B cell (primary cell): Measurements from ENCODE around the gene ARHGAP18. TPM values are rescaled to one million over a fixed set of nuclear protein-coding genes. Genes with fewer than 3 reads are reported as not detected.

Experiments used
- ATAC-seq: fragments of 200-7000 bp; cut with Tn5 transposase; one replicate; pipeline ENCODE4 v1.10.0; 2021; ENCODE audit warnings: low read depth, mild to moderate bottlenecking, moderate number of reproducible peaks, moderate library complexity
- CTCF ChIA-PET: fragments of 350-600 bp; sonication (Branson Sonifier 250); formaldehyde crosslinking; loops from one replicate; lab custom pipeline; 2021; ENCODE audit warnings: antibody characterized with exemption, inconsistent platforms; lab: Charles Lee
- POLR2A ChIA-PET: fragments of 350-600 bp; sonication (Branson Sonifier 250); formaldehyde crosslinking; loops from one replicate; lab custom pipeline; 2021; ENCODE audit warnings: antibody characterized with exemption; lab: Charles Lee
- DNase-seq: peaks from one replicate; pipeline ENCODE4 v3.0.0; 2013
- H2AFZ ChIP-seq: 2 replicates; pipeline ENCODE4 v1.6.1; 2012; ENCODE audit warnings: mild to moderate bottlenecking, low read depth, low read length; ENCODE audit not compliant: insufficient read depth, poor library complexity, severe bottlenecking
- H3K27ac ChIP-seq, 2 donors: 1 replicate in 1 of 2; 2 replicates in 1 of 2; pipeline ENCODE4 v1.5.1; 2012 to 2013; ENCODE audit warnings: low read length in 2 of 2, mild to moderate bottlenecking in 2 of 2, moderate library complexity in 1 of 2
- H3K27me3 ChIP-seq, 4 experiments: fragments of 200-600 bp in 1 of 4; sonication (generic) in 1 of 4; replicated peaks in 1 of 4; 1 replicate in 2 of 4; 2 replicates in 2 of 4; pipeline versions ENCODE4 v1.6.1 to v1.7.0; 2013 to 2016; ENCODE audit warnings: low read length in 3 of 4, mild to moderate bottlenecking in 2 of 4, mixed read lengths in 1 of 4, moderate library complexity in 1 of 4; ENCODE audit not compliant: insufficient read depth in 4 of 4, control insufficient read depth in 3 of 4; ENCODE audit errors: control extremely low read depth in 1 of 4
- H3K36me3 ChIP-seq, 2 experiments: replicated peaks in 1 of 2; 1 replicate in 1 of 2; 2 replicates in 1 of 2; pipeline versions ENCODE4 v1.6.1 to v1.7.1; 2013; ENCODE audit warnings: low read length in 1 of 2; ENCODE audit not compliant: insufficient read depth in 2 of 2, control insufficient read depth in 1 of 2; ENCODE audit errors: control extremely low read depth in 1 of 2, extremely low read depth in 1 of 2
- H3K4me1 ChIP-seq, 2 donors: fragments of 200-600 bp in 1 of 2; sonication (generic) in 1 of 2; 1 replicate in 1 of 2; 2 replicates in 1 of 2; pipeline versions ENCODE4 v1.5.1 to v1.6.1; 2013 to 2017; ENCODE audit warnings: low read length in 2 of 2; ENCODE audit not compliant: control insufficient read depth in 2 of 2, insufficient read depth in 2 of 2
- H3K4me2 ChIP-seq: replicated peaks from 2 replicates; pipeline ENCODE3; 2012; ENCODE audit warnings: mild to moderate bottlenecking, low read depth, low read length; ENCODE audit not compliant: poor library complexity, severe bottlenecking
- H3K4me3 ChIP-seq, 5 experiments: fragments of 200-600 bp in 1 of 5; sonication (generic) in 1 of 5; 1 replicate in 3 of 5; 2 replicates in 2 of 5; pipeline versions ENCODE4 v1.5.1 to v1.7.0; 2011 to 2016; ENCODE audit warnings: low read length in 4 of 5, mild to moderate bottlenecking in 4 of 5, low read depth in 2 of 5, control low read depth in 1 of 5, moderate library complexity in 1 of 5; ENCODE audit not compliant: insufficient read depth in 1 of 5; ENCODE audit errors: control extremely low read depth in 1 of 5, extremely low read depth in 1 of 5
- H3K79me2 ChIP-seq: fragments of 200-600 bp; sonication (generic); one replicate; pipeline ENCODE4 v1.6.0; 2016; ENCODE audit warnings: low read length; ENCODE audit not compliant: control insufficient read depth, insufficient read depth
- H3K9ac ChIP-seq: fragments of 200-600 bp; sonication (generic); 2 replicates; pipeline ENCODE4 v1.6.1; 2017; ENCODE audit warnings: mild to moderate bottlenecking, low read length, moderate library complexity
- H3K9me3 ChIP-seq, 3 donors: one replicate each; pipeline versions ENCODE4 v1.6.1 to v1.7.1; 2013; ENCODE audit warnings: low read length in 2 of 3; ENCODE audit not compliant: control insufficient read depth in 2 of 3, insufficient read depth in 1 of 3; ENCODE audit errors: control extremely low read depth in 1 of 3
- H4K20me1 ChIP-seq: 2 replicates; pipeline ENCODE4 v1.6.0; 2012; ENCODE audit warnings: mild to moderate bottlenecking, low read length; ENCODE audit not compliant: insufficient read depth, control insufficient read depth, poor library complexity, severe bottlenecking
- H3K27ac Mint-ChIP-seq: one replicate; pipeline ENCODE4 v1.8.0; 2021; ENCODE audit warnings: mixed read lengths
- H3K27me3 Mint-ChIP-seq: one replicate; pipeline ENCODE4 v1.8.0; 2021; ENCODE audit warnings: mixed read lengths
- H3K4me1 Mint-ChIP-seq: one replicate; pipeline ENCODE4 v1.8.0; 2021; ENCODE audit warnings: mixed read lengths
- H3K4me3 Mint-ChIP-seq: one replicate; pipeline ENCODE4 v1.8.0; 2021; ENCODE audit warnings: mixed read lengths
- H3K9me3 Mint-ChIP-seq: one replicate; pipeline ENCODE4 v1.8.0; 2022; ENCODE audit warnings: mixed read lengths; ENCODE audit not compliant: insufficient read depth
- CTCF ChIP-seq: fragments of 200-600 bp; IDR thresholded peaks from one replicate; pipeline ENCODE4 v1.8.0; 2022; ENCODE audit warnings: antibody characterized with exemption, mild to moderate bottlenecking
- EZH2 ChIP-seq: IDR thresholded peaks from 2 replicates; pipeline ENCODE4 v1.6.1; 2012; ENCODE audit warnings: borderline replicate concordance, low read depth, mild to moderate bottlenecking, moderate library complexity, low read length; ENCODE audit not compliant: insufficient read depth, poor library complexity, severe bottlenecking
- WGBS: methylation state at CpG from one replicate; pipeline ENCODE4 v1.1.5; 2013; ENCODE audit warnings: missing lambda C conversion rate; ENCODE audit not compliant: insufficient coverage; 5-methylcytosine and 5-hydroxymethylcytosine counted together
- intact Hi-C: fragments of 100-400 bp; cut with micrococcal nuclease; formaldehyde crosslinking; loops from one replicate; pipeline ENCODE4 v1.10.0; 2022
- polyA plus RNA-seq: library from polyadenylated mRNA; depleted of rRNA; stranded (reverse); fragments of >200 nt; gene quantifications from 2 replicates; pipeline ENCODE4 v1.2.3, GENCODE V29; 2012
- total RNA-seq, 2 donors: library from RNA; stranded (reverse); fragments of 120-200 nt in 1 of 2; gene quantifications; 1 replicate in 1 of 2; 2 replicates in 1 of 2; pipeline versions ENCODE4 v1.2.3 to v1.2.4, GENCODE V29; 2013 to 2022

The ARHGAP18 gene
- total and polyA plus RNA-seq, 2 donors (not counting 1 experiment from before 2014, with no cell fraction given) = 0.95 to 3.9 TPM

GRCh38 chr6:129539032-129539431, 170.9 kb downstream of the ARHGAP18 start:
- H3K36me3 ChIP-seq = no peaks in the 10 kb centered on the region
- TF ChIP-seq CTCF = no peak
- TF ChIP-seq EZH2 = no peak
- intact Hi-C loops = no loop called here
- H2AFZ ChIP-seq = no peak overlapping the region
- no peaks in the 10 kb centered on the region for H3K27me3 ChIP-seq
- Mint-ChIP-seq H3K27me3 (no peaks in the 10 kb centered on the region), H3K27ac (no peak overlapping the region), H3K4me1 (no peaks in the 10 kb centered on the region), H3K9me3 (no peaks in the 10 kb centered on the region), H3K4me3 (no peak overlapping the region)
- no peaks in the 10 kb centered on the region for H4K20me1 ChIP-seq
- no peaks in the 10 kb centered on the region for H3K9me3 ChIP-seq
- whole genome bisulfite sequencing = no CpG with 5 or more reads among the region's 2 CpGs
- H3K9ac ChIP-seq = no peak overlapping the region
- DNase-seq (no peak), ATAC-seq (no peak)
- no peaks in the 10 kb centered on the region for H3K79me2 ChIP-seq
- POLR2A ChIA-PET = no interaction called here
- no peak overlapping the region for H3K4me2 ChIP-seq
- no peak overlapping the region for H3K4me3 ChIP-seq
- H3K4me1 ChIP-seq = no peaks in the 10 kb centered on the region
- CTCF ChIA-PET = no interaction called here
- no peak overlapping the region for H3K27ac ChIP-seq

- CTCF ChIA-PET = interaction anchor here (0.5 to 0.9 kb wide), 2 partner anchors 9 to 11 kb away, joined by 3 to 6 read pairs; no protein-coding TSS in a partner anchor
- H4K20me1 ChIP-seq = no peaks in the 10 kb centered on the region
- H3K4me2 ChIP-seq = no peak overlapping the region
- peaks cover 3% of the 10 kb centered on the region for H3K27me3 Mint-ChIP-seq
- no peaks in the 10 kb centered on the region for H3K9me3 ChIP-seq
- TF ChIP-seq CTCF = no peak
- TF ChIP-seq EZH2 = no peak
- H3K79me2 ChIP-seq = no peaks in the 10 kb centered on the region
- POLR2A ChIA-PET = no interaction called here
- no peaks in the 10 kb centered on the region for H3K36me3 ChIP-seq
- no peaks in the 10 kb centered on the region for H3K4me1 Mint-ChIP-seq
- H3K9me3 Mint-ChIP-seq = no peaks in the 10 kb centered on the region
- H3K4me3 ChIP-seq = no peak overlapping the region
- H3K4me3 Mint-ChIP-seq = no peak overlapping the region
- DNase-seq (no peak), ATAC-seq (no peak)
- intact Hi-C loops = no loop called here
- no peaks in the 10 kb centered on the region for H3K4me1 ChIP-seq
- no peak overlapping the region for H3K9ac ChIP-seq
- H3K27ac Mint-ChIP-seq = no peak overlapping the region
- no peak overlapping the region for H3K27ac ChIP-seq
- H3K27me3 ChIP-seq = no peaks in the 10 kb centered on the region
- no peak overlapping the region for H2AFZ ChIP-seq
Observed at GRCh38 chr6:129536271-129536670, 173.7 kb downstream of the ARHGAP18 start.
